Ovary (tissue), 9 donors: ENCODE data around the gene IGFBP6. TPM values are rescaled to one million over a fixed set of nuclear protein-coding genes. Genes with fewer than 3 reads are reported as not detected.

Experiments used
- DNase-seq, 5 donors: peaks; one replicate each; pipeline ENCODE4 v3.0.0-alpha.2; 2019 to 2020
- H3K27ac ChIP-seq, 2 donors: fragments of 200-600 bp; one replicate each; pipeline versions ENCODE4 v1.5.1 to v1.8.0; 2019 to 2022
- H3K27me3 ChIP-seq: fragments of 200-600 bp; one replicate; pipeline ENCODE4 v1.8.0; 2022
- H3K36me3 ChIP-seq: fragments of 200-600 bp; sonication (generic); one replicate; pipeline ENCODE4 v1.5.1; 2019
- H3K4me1 ChIP-seq: one replicate; pipeline ENCODE4 v1.8.1; 2013; ENCODE audit warnings: mild to moderate bottlenecking, moderate library complexity; ENCODE audit not compliant: insufficient read depth
- H3K4me3 ChIP-seq: fragments of 200-600 bp; sonication (generic); one replicate; pipeline ENCODE4 v1.5.1; 2017
- H3K9me3 ChIP-seq, 2 donors: fragments of 200-600 bp in 1 of 2; sonication (generic) in 1 of 2; one replicate each; pipeline versions ENCODE4 v1.5.1 to v1.8.1; 2013 to 2019; ENCODE audit warnings: mild to moderate bottlenecking in 1 of 2, moderate library complexity in 1 of 2
- EP300 ChIP-seq: sonication (generic); formaldehyde crosslinking; IDR thresholded peaks from one replicate; pipeline ENCODE4 v1.6.1; 2017; ENCODE audit warnings: antibody characterized with exemption
- POLR2A ChIP-seq: fragments of 450-650 bp; IDR thresholded peaks from one replicate; pipeline ENCODE4 v1.6.1; 2017; ENCODE audit warnings: antibody characterized with exemption, mild to moderate bottlenecking, moderate library complexity
- WGBS, 3 donors: extraction: QIAGEN DNeasy Blood & Tissue Kit in 1 of 3; methylation state at CpG; one replicate each; pipeline versions ENCODE4 v1.1.5 to v1.1.7; 2013 to 2017; 5-methylcytosine and 5-hydroxymethylcytosine counted together
- intact Hi-C, 4 donors: fragments of 100-400 bp; cut with DNase I; formaldehyde crosslinking; loops; one replicate each; pipeline versions ENCODE4 v1.11.0 to v1.15.1; 2022 to 2023
- polyA plus RNA-seq, 2 donors: library from polyadenylated mRNA; stranded (reverse); fragments of 200-250 nt in 1 of 2; fragments of 350-450 nt in 1 of 2; fragmentation: Illumina TruSeq in 1 of 2; extraction: RNeasy Lipid Tissue Mini Kit (QIAGEN cat#74804) in 1 of 2; gene quantifications; one replicate each; pipeline ENCODE4 v1.2.3, GENCODE V29; 2013 to 2014
- total RNA-seq, 7 donors: library from RNA; depleted of rRNA in 2 of 7; stranded (reverse); fragments of >200 nt in 2 of 7; fragmentation: NEBNext Ultra II Directional in 3 of 7; extraction: Animal tissue kit (Norgen Biotek cat#: 25700) in 3 of 7; gene quantifications; one replicate each; pipeline versions ENCODE4 v1.1.0 to v1.2.4, GENCODE V29; 2016 to 2023
- TF ChIP-seq, protein P1 (sequence below), 3 donors: fragments of 450-650 bp in 2 of 3; fragments of 200-600 bp in 1 of 3; IDR thresholded peaks; one replicate each; pipeline versions ENCODE4 v1.5.1 to v1.8.0; 2016 to 2022; ENCODE audit warnings: antibody characterized with exemption in 3 of 3, mild to moderate bottlenecking in 1 of 3
- donor health status: DM: no; HTN: no; CAD: no; lungs with moderate emphysema.
- donor health status: DM: no; HTN: no; CAD: no.
- donor health status: Bipolar disorder and iron deficiency.
- donor health status: DM: yes; HTN: yes; CAD: no.
- donor health status: DM: no; HTN: no; CAD: no.
- donor health status: DM: yes; HTN: yes; CAD: no.

Gene IGFBP6
- total and polyA plus RNA-seq, 9 donors: 78.9 to 685 (median 171) TPM

DNA sequence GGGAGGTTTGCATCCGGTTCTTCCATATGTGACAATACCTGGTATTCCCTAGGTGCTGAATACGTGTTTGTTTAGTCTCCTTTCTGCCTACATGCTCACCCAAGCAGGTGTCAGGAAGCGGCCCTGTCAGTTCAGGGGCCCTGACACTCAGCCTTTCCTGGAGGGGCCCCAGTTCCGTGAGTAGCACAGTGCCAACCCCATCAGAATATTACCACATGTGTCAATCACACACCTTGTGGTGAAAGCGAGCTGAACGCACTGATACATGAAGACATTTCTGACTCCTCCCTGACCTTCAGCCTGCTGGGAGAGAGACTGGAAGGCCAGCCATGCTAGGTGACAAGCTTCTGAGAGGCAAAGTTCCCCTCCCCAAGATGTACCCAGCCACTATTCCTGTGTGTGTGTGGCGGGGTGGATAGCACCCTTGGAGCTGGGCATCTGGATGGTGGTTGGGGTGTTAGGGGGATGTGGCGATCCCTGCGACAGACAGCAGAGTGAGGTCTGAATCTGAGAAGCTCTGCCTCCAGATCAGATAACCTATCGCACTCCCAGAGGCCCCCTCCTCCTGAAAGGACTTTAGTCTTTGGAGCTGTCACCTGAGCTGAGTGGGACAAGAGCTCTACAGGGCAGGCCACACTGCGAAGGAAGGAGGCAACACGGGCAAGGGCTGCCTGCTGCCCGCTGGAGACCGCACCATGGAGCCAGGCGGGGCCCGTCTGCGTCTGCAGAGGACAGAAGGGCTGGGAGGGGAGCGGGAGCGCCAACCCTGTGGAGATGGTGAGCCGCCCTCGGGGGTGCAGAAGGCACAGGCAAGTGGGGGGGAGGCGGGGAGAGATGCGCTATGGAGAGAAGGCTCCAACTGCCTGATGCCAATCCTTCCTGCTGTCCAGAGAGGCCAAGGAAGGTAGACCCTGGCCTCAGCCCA, 5.7 kb downstream of the IGFBP6 start, which contains the start of gene SOAT2:
Gene SOAT2, plus strand, starts transcription at position 604 of the 925 bp plus-strand sequence. Its CDS starts 92 bp downstream, at position 696.
- Histone ChIP-seq H3K4me3 (no peak within 1 kb of the TSS), H3K27ac (no peak within 1 kb of the TSS)

GRCh38 chr12:53103860-53104305, 6.4 kb downstream of the IGFBP6 start:
- DNase-seq: no peak
- WGBS, 3 donors: 68 to 77% (median 72%) methylated on average over 3 of the region's 3 CpGs
- no peak overlapping the region for H3K4me3 ChIP-seq
- intact Hi-C loops: no loop called here
- no peaks in the 10 kb centered on the region for H3K36me3 ChIP-seq
- H3K27ac ChIP-seq: no peak overlapping the region
- H3K4me1 ChIP-seq: peaks cover 6% of the 10 kb centered on the region
- no peak for TF ChIP-seq EP300
- TF ChIP-seq POLR2A: no peak
- TF ChIP-seq, protein P1, sequence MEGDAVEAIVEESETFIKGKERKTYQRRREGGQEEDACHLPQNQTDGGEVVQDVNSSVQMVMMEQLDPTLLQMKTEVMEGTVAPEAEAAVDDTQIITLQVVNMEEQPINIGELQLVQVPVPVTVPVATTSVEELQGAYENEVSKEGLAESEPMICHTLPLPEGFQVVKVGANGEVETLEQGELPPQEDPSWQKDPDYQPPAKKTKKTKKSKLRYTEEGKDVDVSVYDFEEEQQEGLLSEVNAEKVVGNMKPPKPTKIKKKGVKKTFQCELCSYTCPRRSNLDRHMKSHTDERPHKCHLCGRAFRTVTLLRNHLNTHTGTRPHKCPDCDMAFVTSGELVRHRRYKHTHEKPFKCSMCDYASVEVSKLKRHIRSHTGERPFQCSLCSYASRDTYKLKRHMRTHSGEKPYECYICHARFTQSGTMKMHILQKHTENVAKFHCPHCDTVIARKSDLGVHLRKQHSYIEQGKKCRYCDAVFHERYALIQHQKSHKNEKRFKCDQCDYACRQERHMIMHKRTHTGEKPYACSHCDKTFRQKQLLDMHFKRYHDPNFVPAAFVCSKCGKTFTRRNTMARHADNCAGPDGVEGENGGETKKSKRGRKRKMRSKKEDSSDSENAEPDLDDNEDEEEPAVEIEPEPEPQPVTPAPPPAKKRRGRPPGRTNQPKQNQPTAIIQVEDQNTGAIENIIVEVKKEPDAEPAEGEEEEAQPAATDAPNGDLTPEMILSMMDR (IDR thresholded peaks at IDR 0.05): no peak
- no peaks in the 10 kb centered on the region for H3K27me3 ChIP-seq
- H3K9me3 ChIP-seq: no peaks in the 10 kb centered on the region

More for the DNA sequence above, 5.7 kb downstream of the IGFBP6 start, which contains the start of gene SOAT2:
- no peaks in the 10 kb centered on the region for H3K36me3 ChIP-seq
- no peak for DNase-seq
- H3K9me3 ChIP-seq: no peaks in the 10 kb centered on the region
- peaks cover 6% of the 10 kb centered on the region for H3K4me1 ChIP-seq
- 84 to 87% (median 87%) methylated on average over 23 of the region's 23 CpGs for WGBS, 3 donors
- no peaks in the 10 kb centered on the region for H3K27me3 ChIP-seq
- intact Hi-C loops: no loop called here
- TF ChIP-seq, protein P1 (IDR thresholded peaks at IDR 0.05): no peak
- TF ChIP-seq POLR2A: no peak
- no peak for TF ChIP-seq EP300

- intact Hi-C loops: no loop called here
- H3K27ac ChIP-seq: no peak overlapping the region
- no peaks in the 10 kb centered on the region for H3K36me3 ChIP-seq
- TF ChIP-seq POLR2A (no peak), EP300 (no peak)
- 88 to 94% (median 91%) methylated on average over 8 of the region's 8 CpGs for WGBS, 3 donors
- H3K9me3 ChIP-seq: no peaks in the 10 kb centered on the region
- H3K4me3 ChIP-seq: no peak overlapping the region
- peaks cover 1% of the 10 kb centered on the region for H3K4me1 ChIP-seq
- H3K27me3 ChIP-seq: no peaks in the 10 kb centered on the region
- DNase-seq: no peak
Observed at GRCh38 chr12:53105256-53105655, 7.8 kb downstream of the IGFBP6 start.

GRCh38 chr12:53105712-53106439, 8.4 kb downstream of the IGFBP6 start:
- H3K27ac ChIP-seq: no peak overlapping the region
- no peak for DNase-seq
- no peaks in the 10 kb centered on the region for H3K27me3 ChIP-seq
- TF ChIP-seq EP300: no peak
- TF ChIP-seq, protein P1 (IDR thresholded peaks at IDR 0.05): no peak
- no peak for TF ChIP-seq POLR2A
- peaks cover 1% of the 10 kb centered on the region for H3K4me1 ChIP-seq
- H3K4me3 ChIP-seq: no peak overlapping the region
- intact Hi-C loops: no loop called here
- H3K36me3 ChIP-seq: no peaks in the 10 kb centered on the region
- 84 to 91% (median 87%) methylated on average over 7 of the region's 7 CpGs for WGBS, 3 donors
- H3K9me3 ChIP-seq: no peaks in the 10 kb centered on the region
